Inflammatory macrophage (primary cell): ENCODE measurements around the gene TFPT.
A peak's percentile ranks its signal among the peaks of the same experiment; 100 is the strongest.

Source experiments
- DNase-seq, 2 donors: peaks; one replicate each; pipeline ENCODE4 v3.0.0-alpha.2; 2020 to 2022

TFPT gene

DNA sequence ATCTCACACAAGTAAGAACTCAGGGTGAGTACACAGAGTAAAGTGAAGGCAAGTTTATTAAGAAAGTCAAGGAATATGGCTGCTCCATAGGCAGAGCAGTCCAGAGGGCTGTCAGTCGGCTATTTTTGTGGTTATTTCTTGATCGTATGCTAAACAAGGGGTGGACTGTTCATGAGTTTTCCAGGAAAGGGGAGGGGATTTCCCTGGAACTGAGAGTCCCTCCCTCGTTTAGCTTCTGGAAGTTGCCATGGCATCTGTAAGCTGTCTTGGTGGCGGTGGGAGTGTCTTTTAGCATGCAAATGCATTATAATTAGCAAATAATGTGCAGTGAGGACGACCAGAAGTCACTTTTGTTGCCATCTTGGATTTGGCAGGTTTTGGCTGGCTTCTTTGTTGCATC is 46.0 kb downstream of the TFPT start:
- no peak for DNase-seq

DNA sequence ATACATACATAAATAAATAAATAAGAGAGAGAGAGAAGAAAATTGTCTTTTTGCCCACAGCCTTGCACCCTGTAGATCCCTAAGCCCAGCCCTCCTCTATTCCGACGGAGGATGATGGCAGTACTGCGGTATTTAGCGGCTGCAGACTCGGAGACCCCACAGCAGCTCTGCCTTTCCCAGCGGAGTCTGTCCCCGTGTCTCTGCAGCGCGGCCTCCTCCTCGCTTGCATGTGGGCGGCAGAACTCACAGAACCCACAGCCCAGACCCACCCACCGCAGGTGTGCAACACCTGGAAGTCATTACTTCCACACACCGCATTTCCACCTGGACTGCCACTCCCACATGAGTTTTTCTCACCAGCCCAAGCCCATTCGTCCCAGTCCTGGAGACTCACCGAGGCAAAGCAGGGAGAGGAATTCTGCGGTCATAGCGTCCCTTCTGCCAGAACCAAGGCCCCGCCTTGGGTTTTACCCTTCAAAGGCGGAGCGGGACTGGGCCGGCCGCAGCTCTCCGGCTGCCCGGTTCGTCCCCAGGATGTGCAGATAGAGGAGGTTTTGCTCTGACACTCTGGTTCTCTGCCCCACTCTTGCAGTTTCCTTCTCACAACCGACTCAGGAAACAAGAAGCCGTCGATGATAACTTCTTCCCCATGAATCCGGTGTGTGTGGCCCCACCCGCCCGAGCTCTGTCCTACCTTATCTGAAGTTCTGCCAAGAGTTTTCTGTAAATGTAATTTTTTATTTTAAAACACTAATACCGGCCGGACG is 51.9 kb downstream of the TFPT start, which contains the start of gene VSTM1:
TSS of gene VSTM1 (minus strand) at position 548 of the 767 bp plus-strand sequence. CDS start at position 428, 120 bp downstream.
- DNase-seq, result no peak

DNA sequence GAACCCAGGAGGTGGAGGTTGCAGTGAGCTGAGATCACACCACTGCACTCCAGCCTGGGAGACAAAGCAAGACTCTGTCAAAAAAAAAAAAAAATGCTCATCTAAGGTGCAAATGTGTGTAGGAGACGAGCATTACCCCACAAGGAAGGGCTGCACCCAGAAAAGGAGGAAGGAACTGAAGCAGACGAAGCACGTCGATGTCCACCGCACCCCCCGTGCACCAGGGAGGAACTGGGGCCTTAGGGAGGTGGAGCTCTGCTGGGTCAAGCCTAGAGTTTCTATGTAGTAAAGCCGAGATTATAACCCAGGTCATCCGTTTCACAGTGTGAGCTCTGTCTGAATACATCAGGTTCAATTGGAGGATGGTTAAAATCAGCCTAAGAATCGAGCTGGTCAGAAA is 52.8 kb downstream of the TFPT start:
- peak; percentile 69 to 86 for DNase-seq
